HL-60 (cell line): ENCODE data around the gene CCDC57.
A peak's percentile ranks its signal among the peaks of the same experiment; 100 is the strongest.

Experiments
- DNase-seq, 2 experiments: peaks; one replicate each; pipeline ENCODE4 v3.0.0-alpha.2; 2010 to 2020; ENCODE audit warnings: low read depth in 1 of 2, low spot score in 1 of 2
- H3K27ac ChIP-seq: fragments of 250-450 bp; sonication (Bioruptor Pico); replicated peaks from 2 replicates; pipeline ENCODE4 v1.5.1; 2020; ENCODE audit warnings: mild to moderate bottlenecking, moderate library complexity
- H3K27me3 ChIP-seq: fragments of 250-450 bp; sonication (Bioruptor Pico); 2 replicates; pipeline ENCODE4 v1.5.1; 2021; ENCODE audit warnings: mild to moderate bottlenecking, moderate library complexity; ENCODE audit not compliant: insufficient read depth, poor library complexity, severe bottlenecking
- H3K4me3 ChIP-seq: replicated peaks from 2 replicates; pipeline ENCODE4 v1.5.1; 2011; ENCODE audit warnings: mild to moderate bottlenecking, control low read depth, low read length; ENCODE audit not compliant: insufficient read depth
- CTCF ChIP-seq: IDR thresholded peaks from one replicate; pipeline ENCODE4 v1.5.1; 2011; ENCODE audit warnings: low read length, control low read depth, inconsistent platforms; ENCODE audit not compliant: insufficient read depth
- GABPA ChIP-seq: IDR thresholded peaks from 2 replicates; pipeline ENCODE4 v1.6.1; 2012; ENCODE audit warnings: low read depth
- POLR2AphosphoS5 ChIP-seq: IDR thresholded peaks from 2 replicates; pipeline ENCODE4 v1.6.1; 2012; ENCODE audit warnings: low read depth
- REST ChIP-seq: IDR thresholded peaks from 2 replicates; pipeline ENCODE4 v1.6.1; 2012; ENCODE audit warnings: low read depth; ENCODE audit not compliant: insufficient replicate concordance
- SPI1 ChIP-seq: IDR thresholded peaks from 2 replicates; pipeline ENCODE4 v1.6.1; 2012; ENCODE audit warnings: low read depth, mild to moderate bottlenecking, borderline replicate concordance

Gene CCDC57

GRCh38 chr17:82226809-82227628 lies 14.4 kb upstream of the CCDC57 start:
- DNase-seq = no peak
- peak overlapping the region; percentile 28 for H3K27ac ChIP-seq
- no peaks in the 10 kb centered on the region for H3K27me3 ChIP-seq
- no peak overlapping the region for H3K4me3 ChIP-seq
- TF ChIP-seq REST (no peak), POLR2AphosphoS5 (no peak), CTCF (no peak), GABPA (no peak), SPI1 (no peak)

- DNase-seq = no peak
- TF ChIP-seq GABPA = no peak
- no peak for TF ChIP-seq POLR2AphosphoS5
- TF ChIP-seq CTCF = no peak
- TF ChIP-seq SPI1 = no peak
- no peak for TF ChIP-seq REST
- H3K27ac ChIP-seq = peak overlapping the region; percentile 28
- H3K4me3 ChIP-seq = no peak overlapping the region
- H3K27me3 ChIP-seq = no peaks in the 10 kb centered on the region
Measured at GRCh38 chr17:82226146-82226808, 13.6 kb upstream of the CCDC57 start.

- H3K27me3 ChIP-seq = no peaks in the 10 kb centered on the region
- no peak for DNase-seq
- no peak for TF ChIP-seq GABPA
- no peak for TF ChIP-seq POLR2AphosphoS5
- no peak for TF ChIP-seq REST
- TF ChIP-seq CTCF = no peak
- TF ChIP-seq SPI1 = no peak
- no peak overlapping the region for H3K4me3 ChIP-seq
- H3K27ac ChIP-seq = no peak overlapping the region
Measured at GRCh38 chr17:82225368-82226029, 12.9 kb upstream of the CCDC57 start.
